Activated CD8-positive, alpha-beta memory T cell treated with anti-CD3 and anti-CD28 coated beads for 48 hours (primary cell): ENCODE data around the gene SCPEP1.

Source experiments
- DNase-seq, 3 experiments: peaks; one replicate each; pipeline ENCODE4 v3.0.0-alpha.2; 2020; ENCODE audit warnings: low read depth in 2 of 3, low spot score in 2 of 3

The SCPEP1 gene

GRCh38 chr17:57034807-57035754 lies 57.1 kb downstream of the SCPEP1 start:
- DNase-seq, result no peak

GRCh38 chr17:57035971-57036481 lies 58.1 kb downstream of the SCPEP1 start:
- DNase-seq, result no peak

GRCh38 chr17:57037411-57037810 lies 59.5 kb downstream of the SCPEP1 start:
- no peak for DNase-seq

GRCh38 chr17:57038486-57038885 lies 60.6 kb downstream of the SCPEP1 start:
- DNase-seq, result no peak

GRCh38 chr17:57040571-57040970 lies 62.6 kb downstream of the SCPEP1 start:
- DNase-seq, result no peak

GRCh38 chr17:57043276-57043675 lies 65.3 kb downstream of the SCPEP1 start:
- no peak for DNase-seq

- DNase-seq, result no peak
Observed at GRCh38 chr17:57044976-57045867, 67.3 kb downstream of the SCPEP1 start.

- DNase-seq, result peak in 2 of 3 experiments; percentile 19 to 35
Observed at GRCh38 chr17:57045868-57046704, 68.2 kb downstream of the SCPEP1 start.

- DNase-seq, result no peak
Observed at GRCh38 chr17:57046749-57047148, 68.8 kb downstream of the SCPEP1 start.

GRCh38 chr17:57048096-57048495 lies 70.2 kb downstream of the SCPEP1 start:
- no peak for DNase-seq

- DNase-seq, result no peak
Observed at GRCh38 chr17:57050306-57050705, 72.4 kb downstream of the SCPEP1 start.

- no peak for DNase-seq
Observed at GRCh38 chr17:57051886-57052361, 74.0 kb downstream of the SCPEP1 start.
